ENCODE measurements around the gene GPR39. TPM values are rescaled to one million over a fixed set of nuclear protein-coding genes. Genes with fewer than 3 reads are reported as not detected.

The GPR39 gene
- total RNA-seq, 4 donors from 2014 or later = 0.21 to 1.8 (median 0.22) TPM; not detected in 1

DNA sequence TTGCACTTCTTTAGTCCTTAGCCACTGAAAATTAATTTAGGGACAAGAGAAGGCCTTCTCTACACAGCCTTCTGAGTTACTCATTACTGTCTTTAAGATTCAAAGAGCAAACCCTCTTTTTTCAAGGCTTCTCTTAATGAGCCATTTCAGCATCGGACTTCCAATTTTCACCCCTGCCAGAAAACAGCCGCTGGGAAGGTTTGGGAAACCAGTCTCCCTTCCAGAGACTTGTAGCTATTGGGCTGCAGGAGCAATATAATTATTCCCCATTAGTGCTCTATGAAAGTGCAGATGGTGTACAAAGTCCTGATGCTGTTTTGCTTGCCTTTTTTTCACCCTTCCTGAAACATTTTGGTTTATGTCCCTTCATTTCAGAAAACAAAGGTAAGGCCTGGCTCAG is 79.3 kb downstream of the GPR39 start:
- H3K4me1 ChIP-seq = no peaks in the 10 kb centered on the region
- H3K27me3 ChIP-seq = no peaks in the 10 kb centered on the region
- no peak overlapping the region for H3K27ac ChIP-seq
- TF ChIP-seq EP300 (IDR thresholded peaks at IDR 0.05) (no peak), POLR2A (IDR thresholded peaks at IDR 0.05) (no peak)
- TF ChIP-seq, protein P1, sequence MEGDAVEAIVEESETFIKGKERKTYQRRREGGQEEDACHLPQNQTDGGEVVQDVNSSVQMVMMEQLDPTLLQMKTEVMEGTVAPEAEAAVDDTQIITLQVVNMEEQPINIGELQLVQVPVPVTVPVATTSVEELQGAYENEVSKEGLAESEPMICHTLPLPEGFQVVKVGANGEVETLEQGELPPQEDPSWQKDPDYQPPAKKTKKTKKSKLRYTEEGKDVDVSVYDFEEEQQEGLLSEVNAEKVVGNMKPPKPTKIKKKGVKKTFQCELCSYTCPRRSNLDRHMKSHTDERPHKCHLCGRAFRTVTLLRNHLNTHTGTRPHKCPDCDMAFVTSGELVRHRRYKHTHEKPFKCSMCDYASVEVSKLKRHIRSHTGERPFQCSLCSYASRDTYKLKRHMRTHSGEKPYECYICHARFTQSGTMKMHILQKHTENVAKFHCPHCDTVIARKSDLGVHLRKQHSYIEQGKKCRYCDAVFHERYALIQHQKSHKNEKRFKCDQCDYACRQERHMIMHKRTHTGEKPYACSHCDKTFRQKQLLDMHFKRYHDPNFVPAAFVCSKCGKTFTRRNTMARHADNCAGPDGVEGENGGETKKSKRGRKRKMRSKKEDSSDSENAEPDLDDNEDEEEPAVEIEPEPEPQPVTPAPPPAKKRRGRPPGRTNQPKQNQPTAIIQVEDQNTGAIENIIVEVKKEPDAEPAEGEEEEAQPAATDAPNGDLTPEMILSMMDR (IDR thresholded peaks at IDR 0.05) = no peak
- H3K9me3 ChIP-seq = no peaks in the 10 kb centered on the region
- 79 to 84% methylated on average over 2 of the region's 2 CpGs for WGBS, 2 donors
- H3K4me3 ChIP-seq = no peak overlapping the region
- no peaks in the 10 kb centered on the region for H3K36me3 ChIP-seq
- no peak for DNase-seq (ENCODE audit: low spot score in 2 of 2)

DNA sequence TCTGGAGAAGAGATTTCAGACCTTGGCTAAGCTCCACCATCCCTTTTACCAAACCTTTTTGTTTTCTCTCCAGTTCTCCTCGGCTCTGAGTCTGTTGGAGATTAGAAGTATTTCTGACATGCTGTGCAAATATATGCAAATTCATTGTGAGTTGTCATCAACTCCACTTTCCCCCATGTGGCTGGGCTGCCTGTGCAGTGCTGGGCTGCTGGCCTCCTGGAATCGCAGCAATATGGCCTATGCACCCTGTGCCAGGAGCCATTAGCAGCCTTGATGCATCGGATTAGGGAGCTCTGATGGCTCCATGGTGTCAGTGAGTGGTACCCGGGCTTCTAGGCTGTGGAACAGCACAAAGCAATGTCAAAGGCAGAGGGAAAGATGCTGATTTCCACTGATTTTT is 80.0 kb downstream of the GPR39 start:
- Histone ChIP-seq H3K9me3 (no peaks in the 10 kb centered on the region), H3K27ac (no peak overlapping the region), H3K4me3 (no peak overlapping the region), H3K4me1 (no peaks in the 10 kb centered on the region), H3K36me3 (no peaks in the 10 kb centered on the region), H3K27me3 (no peaks in the 10 kb centered on the region)
- DNase-seq (ENCODE audit: low spot score in 2 of 2) = no peak
- 70 to 71% methylated on average over 4 of the region's 4 CpGs for WGBS, 2 donors
- no peak for TF ChIP-seq POLR2A (IDR thresholded peaks at IDR 0.05)
- TF ChIP-seq, protein P1 (IDR thresholded peaks at IDR 0.05) = no peak
- TF ChIP-seq EP300 (IDR thresholded peaks at IDR 0.05) = no peak

DNA sequence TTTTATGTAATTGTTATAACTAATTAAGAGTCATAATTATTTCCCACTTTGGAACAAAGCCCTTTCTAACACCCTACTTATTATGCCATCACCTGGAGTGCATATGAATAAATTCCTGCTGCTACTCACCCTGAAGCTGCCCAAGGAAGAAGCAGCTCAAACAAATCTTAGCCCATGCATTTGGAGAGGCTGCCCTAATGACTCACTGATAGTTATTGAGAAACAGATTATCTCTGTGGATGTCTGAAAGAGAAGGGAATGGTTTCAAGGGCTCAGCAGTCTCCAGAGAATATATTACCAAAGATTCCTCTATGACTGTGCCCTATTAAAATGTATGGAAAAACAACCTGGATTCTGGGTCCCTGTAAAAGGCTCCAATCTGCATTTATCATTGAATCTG is 81.0 kb downstream of the GPR39 start:
- H3K9me3 ChIP-seq = peaks cover 0 to 6% (median 0%) of the 10 kb centered on the region in 4 donors
- no peaks in the 10 kb centered on the region for H3K4me1 ChIP-seq
- TF ChIP-seq POLR2A (IDR thresholded peaks at IDR 0.05) = no peak
- TF ChIP-seq, protein P1 (IDR thresholded peaks at IDR 0.05) = no peak
- no peak for TF ChIP-seq EP300 (IDR thresholded peaks at IDR 0.05)
- no peaks in the 10 kb centered on the region for H3K36me3 ChIP-seq
- H3K27ac ChIP-seq = no peak overlapping the region
- DNase-seq (ENCODE audit: low spot score in 2 of 2) = no peak
- H3K27me3 ChIP-seq = no peaks in the 10 kb centered on the region
- no peak overlapping the region for H3K4me3 ChIP-seq

DNA sequence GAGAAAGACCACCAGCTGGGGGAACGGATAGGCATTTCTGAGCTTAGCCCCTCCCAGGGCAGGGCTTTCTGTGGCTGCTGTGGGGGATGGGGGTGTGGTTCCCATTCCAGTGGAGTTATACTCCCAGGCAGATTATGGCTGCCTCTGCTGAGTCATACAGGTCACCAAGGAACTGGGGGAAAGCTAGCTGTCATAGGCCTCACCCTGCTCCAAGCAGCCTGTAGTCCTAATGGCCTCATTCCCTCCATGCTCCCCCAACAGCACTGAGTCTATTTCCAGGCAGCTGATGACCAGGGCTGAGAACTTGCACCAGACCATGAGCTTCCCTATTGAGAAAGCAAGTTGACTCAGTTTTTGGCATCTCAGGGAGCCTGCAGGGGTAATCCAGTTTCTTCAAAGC is 87.1 kb downstream of the GPR39 start:
- Histone ChIP-seq H3K27me3 (no peaks in the 10 kb centered on the region), H3K4me1 (no peaks in the 10 kb centered on the region), H3K4me3 (no peak overlapping the region), H3K36me3 (no peaks in the 10 kb centered on the region), H3K27ac (no peak overlapping the region), H3K9me3 (peaks cover 0 to 20% (median 0%) of the 10 kb centered on the region in 4 donors)
- TF ChIP-seq POLR2A (IDR thresholded peaks at IDR 0.05) = no peak
- TF ChIP-seq EP300 (IDR thresholded peaks at IDR 0.05) = no peak
- TF ChIP-seq, protein P1 (IDR thresholded peaks at IDR 0.05) = no peak
- 50 to 75% methylated on average over 1 of the region's 1 CpG for WGBS, 2 donors
- no peak for DNase-seq (ENCODE audit: low spot score in 2 of 2)

DNA sequence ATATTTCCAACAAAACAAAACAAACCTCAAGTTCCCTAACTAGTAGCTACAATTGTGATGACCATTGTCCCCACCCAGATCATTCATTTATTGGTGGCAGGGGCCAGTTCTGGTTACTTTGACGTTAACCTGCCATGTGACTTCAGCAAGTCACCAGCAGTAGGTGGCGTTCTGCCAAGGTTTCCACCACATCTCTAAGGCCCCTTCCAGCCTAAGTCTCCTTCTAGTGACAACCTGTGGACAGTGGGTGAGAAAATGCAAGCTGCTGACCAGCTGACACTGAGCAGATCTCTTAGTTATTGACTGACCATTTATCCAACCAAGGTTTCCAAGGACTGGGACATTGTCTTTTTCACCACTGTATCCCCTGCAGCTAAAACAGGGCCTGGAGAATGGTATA is 98.4 kb downstream of the GPR39 start:
- no peak overlapping the region for H3K4me3 ChIP-seq
- H3K27me3 ChIP-seq = no peaks in the 10 kb centered on the region
- no peaks in the 10 kb centered on the region for H3K36me3 ChIP-seq
- DNase-seq (ENCODE audit: low spot score in 2 of 2) = no peak
- H3K27ac ChIP-seq = no peak overlapping the region
- no peak for TF ChIP-seq POLR2A (IDR thresholded peaks at IDR 0.05)
- TF ChIP-seq, protein P1 (IDR thresholded peaks at IDR 0.05) = no peak
- TF ChIP-seq EP300 (IDR thresholded peaks at IDR 0.05) = no peak
- no peaks in the 10 kb centered on the region for H3K9me3 ChIP-seq
- 29 to 40% methylated on average over 2 of the region's 2 CpGs for WGBS, 2 donors
- no peaks in the 10 kb centered on the region for H3K4me1 ChIP-seq

Data from tibial nerve (tissue), 4 donors.